ENCODE data around the gene CRTAC1. TPM values are rescaled to one million over a fixed set of nuclear protein-coding genes. Genes with fewer than 3 reads are reported as not detected.

Gene CRTAC1
- total RNA-seq, 1 donor from 2014 or later: 0.30 TPM

- no peak overlapping the region for H3K4me2 ChIP-seq
- no peaks in the 10 kb centered on the region for H3K9me3 Mint-ChIP-seq
- no peaks in the 10 kb centered on the region for H3K36me3 Mint-ChIP-seq
- no peaks in the 10 kb centered on the region for H3K27me3 ChIP-seq
- DNase-seq (ENCODE audit: low spot score): no peak
- H3K9me3 ChIP-seq (ENCODE audit: low read depth): no peaks in the 10 kb centered on the region
- H3K4me1 Mint-ChIP-seq: no peaks in the 10 kb centered on the region
- TF ChIP-seq EZH2phosphoT487 (IDR thresholded peaks at IDR 0.05): no peak
- no peak for TF ChIP-seq EZH2 (IDR thresholded peaks at IDR 0.05)
- no peak for TF ChIP-seq CTCF (IDR thresholded peaks at IDR 0.05)
- no peak overlapping the region for H3K27ac Mint-ChIP-seq
- H2AFZ ChIP-seq (replicated peaks): no peak overlapping the region
- no peaks in the 10 kb centered on the region for H3K36me3 ChIP-seq
- peaks cover 10% of the 10 kb centered on the region for H3K27me3 Mint-ChIP-seq (ENCODE audit: insufficient read depth, low read depth)
- no peaks in the 10 kb centered on the region for H3F3A ChIP-seq (ENCODE audit: low read depth)
- no peaks in the 10 kb centered on the region for H4K20me1 ChIP-seq (ENCODE audit: low read depth)
- H3K9ac ChIP-seq: no peak overlapping the region
- H3K79me2 ChIP-seq (ENCODE audit: low read depth): no peaks in the 10 kb centered on the region
- H3K27ac ChIP-seq: no peak overlapping the region
- H3K4me1 ChIP-seq: no peaks in the 10 kb centered on the region
- H3K4me3 Mint-ChIP-seq: no peak overlapping the region
- no peak overlapping the region for H3K4me3 ChIP-seq
These were observed 13.5 kb downstream of the CRTAC1 start for GRCh38 chr10:98016772-98017475.

GRCh38 chr10:98013776-98014175 lies 16.6 kb downstream of the CRTAC1 start:
- Mint-ChIP-seq H3K27me3 (ENCODE audit: insufficient read depth, low read depth) (peaks cover 4% of the 10 kb centered on the region), H3K4me3 (no peak overlapping the region), H3K27ac (no peak overlapping the region), H3K4me1 (no peaks in the 10 kb centered on the region), H3K36me3 (no peaks in the 10 kb centered on the region), H3K9me3 (no peaks in the 10 kb centered on the region)
- no peaks in the 10 kb centered on the region for H3F3A ChIP-seq (ENCODE audit: low read depth)
- H3K4me2 ChIP-seq: no peak overlapping the region
- TF ChIP-seq CTCF (IDR thresholded peaks at IDR 0.05) (no peak), EZH2phosphoT487 (IDR thresholded peaks at IDR 0.05) (no peak), EZH2 (IDR thresholded peaks at IDR 0.05) (no peak)
- no peaks in the 10 kb centered on the region for H3K79me2 ChIP-seq (ENCODE audit: low read depth)
- DNase-seq (ENCODE audit: low spot score): no peak
- no peak overlapping the region for H3K4me3 ChIP-seq
- H3K9me3 ChIP-seq (ENCODE audit: low read depth): no peaks in the 10 kb centered on the region
- no peak overlapping the region for H2AFZ ChIP-seq (replicated peaks)
- H3K27me3 ChIP-seq: no peaks in the 10 kb centered on the region
- H4K20me1 ChIP-seq (ENCODE audit: low read depth): no peaks in the 10 kb centered on the region
- H3K9ac ChIP-seq: no peak overlapping the region
- no peak overlapping the region for H3K27ac ChIP-seq
- H3K36me3 ChIP-seq: no peaks in the 10 kb centered on the region
- no peaks in the 10 kb centered on the region for H3K4me1 ChIP-seq

- TF ChIP-seq EZH2 (IDR thresholded peaks at IDR 0.05): no peak
- peak; percentile 37 for TF ChIP-seq CTCF (IDR thresholded peaks at IDR 0.05)
- no peak for TF ChIP-seq EZH2phosphoT487 (IDR thresholded peaks at IDR 0.05)
- no peak overlapping the region for H3K4me3 Mint-ChIP-seq
- Histone ChIP-seq H3K9me3 (ENCODE audit: low read depth) (no peaks in the 10 kb centered on the region), H3K36me3 (no peaks in the 10 kb centered on the region), H3K4me2 (no peak overlapping the region), H2AFZ (replicated peaks) (no peak overlapping the region), H4K20me1 (ENCODE audit: low read depth) (no peaks in the 10 kb centered on the region), H3K79me2 (ENCODE audit: low read depth) (no peaks in the 10 kb centered on the region), H3K9ac (no peak overlapping the region), H3K4me1 (no peaks in the 10 kb centered on the region), H3F3A (ENCODE audit: low read depth) (no peaks in the 10 kb centered on the region), H3K27me3 (no peaks in the 10 kb centered on the region), H3K4me3 (no peak overlapping the region), H3K27ac (no peak overlapping the region)
- peaks cover 4% of the 10 kb centered on the region for H3K27me3 Mint-ChIP-seq (ENCODE audit: insufficient read depth, low read depth)
- no peak overlapping the region for H3K27ac Mint-ChIP-seq
- no peaks in the 10 kb centered on the region for H3K4me1 Mint-ChIP-seq
- H3K36me3 Mint-ChIP-seq: no peaks in the 10 kb centered on the region
- H3K9me3 Mint-ChIP-seq: no peaks in the 10 kb centered on the region
- DNase-seq (ENCODE audit: low spot score): no peak
These were observed 17.3 kb downstream of the CRTAC1 start for GRCh38 chr10:98013122-98013521.
